GM18502 (cell line): ENCODE results near the gene PTPRN2.
"Not testable (repeated sequence)": the region's sequence is repeated elsewhere in the genome, so short reads cannot be mapped to it uniquely, and the experiment has no call there.

ENCODE experiments used
- ATAC-seq: cut with Tn5 transposase; IDR thresholded peaks from one replicate; pipeline ENCODE4 v1.9.1; 2021; ENCODE audit warnings: mild to moderate bottlenecking; ENCODE audit not compliant: unreplicated experiment, poor library complexity

The PTPRN2 gene

GRCh38 chr7:158256091-158256816 is 331.4 kb downstream of the PTPRN2 start:
- ATAC-seq = no peak

- ATAC-seq = no peak
Observed at GRCh38 chr7:158255558-158255957, 332.1 kb downstream of the PTPRN2 start.

- ATAC-seq = no peak
Observed at GRCh38 chr7:158255156-158255555, 332.5 kb downstream of the PTPRN2 start.

GRCh38 chr7:158253670-158254045 is 334.0 kb downstream of the PTPRN2 start:
- ATAC-seq = not testable (repeated sequence)

DNA sequence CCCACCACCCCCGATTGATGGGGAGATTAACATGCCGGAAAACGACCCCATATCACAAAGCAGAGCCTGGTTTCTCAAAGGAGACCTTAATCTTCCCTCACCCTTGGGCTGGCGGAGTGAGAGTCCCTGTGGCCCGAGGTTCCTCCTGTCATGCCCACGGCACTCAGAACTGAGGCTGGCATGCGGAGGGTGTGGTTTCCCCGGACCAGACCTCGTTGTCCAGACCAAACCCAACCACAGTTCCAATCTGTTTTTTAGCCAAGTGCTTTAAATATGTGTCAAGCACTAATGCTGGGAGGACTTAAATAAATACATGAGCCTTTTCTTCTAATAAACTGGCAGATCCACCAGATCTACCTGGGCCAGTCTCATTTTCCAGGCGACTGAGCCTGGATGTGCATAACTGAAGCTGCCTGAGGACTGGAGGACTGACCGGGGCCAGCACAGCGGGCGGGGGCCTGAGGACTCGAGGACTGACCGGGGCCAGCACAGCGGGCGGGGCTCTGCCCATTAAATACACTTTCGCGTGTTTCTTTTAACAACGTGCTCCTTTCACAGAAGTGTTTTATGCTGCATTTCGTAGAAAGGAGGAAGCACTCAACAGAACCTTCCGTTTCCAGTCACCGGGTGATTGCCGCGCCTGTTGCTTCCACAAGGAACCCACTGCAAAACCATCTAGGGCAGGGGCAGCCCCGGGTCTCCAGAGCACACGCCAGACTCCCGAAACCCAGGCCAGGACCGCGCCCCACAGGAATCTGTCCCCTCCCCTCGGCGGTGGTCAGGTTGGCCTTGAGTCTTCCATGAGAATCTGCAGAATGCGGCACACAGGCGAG is 334.6 kb downstream of the PTPRN2 start:
- no peak for ATAC-seq

- no peak for ATAC-seq
Observed at GRCh38 chr7:158252081-158252836, 335.4 kb downstream of the PTPRN2 start.

DNA sequence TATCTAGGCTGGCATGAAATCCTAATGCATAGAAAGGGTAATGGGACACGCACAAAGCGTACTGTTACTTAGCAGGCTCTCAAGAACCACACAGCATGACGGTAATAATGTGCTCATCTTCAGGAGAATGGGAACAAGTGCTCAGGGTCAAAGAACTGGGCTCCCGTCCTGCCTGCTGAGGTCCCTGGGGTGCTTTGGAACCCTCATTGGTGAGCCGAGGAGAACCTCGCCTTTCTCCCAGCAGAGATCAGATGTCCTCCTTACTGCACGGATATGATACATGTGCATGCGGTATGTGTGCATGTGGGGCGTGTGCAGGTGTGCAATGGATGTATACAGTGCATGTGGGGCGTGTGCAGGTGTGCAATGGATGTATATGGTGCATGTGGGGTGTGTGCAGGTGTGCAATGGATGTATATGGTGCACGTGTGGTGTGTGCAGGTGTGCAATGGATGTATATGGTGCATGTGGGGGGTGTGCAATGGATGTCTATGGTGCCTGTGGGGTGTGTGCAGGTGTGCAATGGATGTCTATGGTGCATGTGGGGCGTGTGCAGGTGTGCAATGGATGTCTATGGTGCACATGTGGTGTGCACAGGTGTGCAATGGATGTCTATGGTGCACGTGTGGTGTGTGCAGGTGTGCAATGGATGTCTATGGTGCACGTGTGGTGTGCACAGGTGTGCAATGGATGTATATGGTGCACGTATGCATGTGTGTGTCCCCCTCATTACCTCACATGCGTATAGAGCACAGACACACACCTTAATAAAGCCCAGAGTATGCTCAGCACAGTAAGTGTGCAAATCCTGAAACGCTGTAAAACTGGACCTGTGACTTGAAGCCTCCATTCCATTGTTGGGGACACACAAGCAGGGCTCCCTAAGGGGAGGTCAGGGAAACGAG is 336.3 kb downstream of the PTPRN2 start:
- ATAC-seq = no peak

- ATAC-seq = no peak
Observed at GRCh38 chr7:158249692-158250091, 337.9 kb downstream of the PTPRN2 start.

DNA sequence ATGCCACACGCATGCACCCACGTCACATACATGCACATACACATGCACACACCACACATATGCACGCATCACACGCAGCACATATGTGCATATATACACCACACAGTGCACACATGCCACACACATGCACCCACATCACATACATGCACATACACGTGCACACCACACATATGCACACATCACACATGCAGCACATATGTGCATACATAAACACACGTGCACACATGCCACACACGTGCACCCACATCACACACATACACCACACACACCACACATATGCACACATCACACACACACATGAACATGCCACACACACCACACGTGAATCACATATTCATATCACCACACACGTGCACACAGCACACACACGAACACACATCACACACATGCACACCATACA is 338.8 kb downstream of the PTPRN2 start:
- ATAC-seq = no peak

DNA sequence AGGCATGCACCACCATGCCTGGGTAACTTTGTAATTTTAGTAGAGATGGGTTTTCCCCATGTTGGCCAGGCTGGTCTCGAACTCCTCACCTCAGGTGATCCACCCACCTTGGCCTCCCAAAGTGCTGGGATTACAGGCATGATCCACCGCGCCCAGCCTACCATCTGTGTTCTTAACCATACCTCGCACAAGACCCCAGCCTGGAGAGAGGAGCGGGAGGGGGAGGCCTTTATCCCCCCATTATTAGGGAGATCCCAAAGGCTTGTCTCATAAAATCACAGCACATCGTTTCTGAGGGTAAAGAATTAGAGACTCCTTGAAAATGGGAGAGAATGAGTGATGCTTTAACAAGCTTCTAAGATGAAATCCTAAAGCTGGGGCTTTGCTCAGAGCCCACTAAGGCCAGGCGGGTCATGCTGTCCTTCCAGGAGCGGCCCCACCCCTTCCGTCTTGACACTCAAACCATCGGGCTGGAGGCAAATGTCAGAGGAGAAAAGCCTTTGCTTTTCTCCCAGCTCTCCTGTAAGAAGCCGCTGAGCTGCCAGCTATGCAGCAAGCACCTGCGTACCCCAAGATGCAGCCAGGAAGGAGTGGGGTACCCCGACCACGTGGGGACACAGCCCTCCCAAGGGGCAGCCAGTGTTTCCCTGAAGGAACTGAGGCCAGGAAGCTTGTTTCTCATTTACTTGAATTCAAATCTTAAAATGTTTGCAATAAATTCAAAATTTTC is 339.7 kb downstream of the PTPRN2 start:
- no peak for ATAC-seq

DNA sequence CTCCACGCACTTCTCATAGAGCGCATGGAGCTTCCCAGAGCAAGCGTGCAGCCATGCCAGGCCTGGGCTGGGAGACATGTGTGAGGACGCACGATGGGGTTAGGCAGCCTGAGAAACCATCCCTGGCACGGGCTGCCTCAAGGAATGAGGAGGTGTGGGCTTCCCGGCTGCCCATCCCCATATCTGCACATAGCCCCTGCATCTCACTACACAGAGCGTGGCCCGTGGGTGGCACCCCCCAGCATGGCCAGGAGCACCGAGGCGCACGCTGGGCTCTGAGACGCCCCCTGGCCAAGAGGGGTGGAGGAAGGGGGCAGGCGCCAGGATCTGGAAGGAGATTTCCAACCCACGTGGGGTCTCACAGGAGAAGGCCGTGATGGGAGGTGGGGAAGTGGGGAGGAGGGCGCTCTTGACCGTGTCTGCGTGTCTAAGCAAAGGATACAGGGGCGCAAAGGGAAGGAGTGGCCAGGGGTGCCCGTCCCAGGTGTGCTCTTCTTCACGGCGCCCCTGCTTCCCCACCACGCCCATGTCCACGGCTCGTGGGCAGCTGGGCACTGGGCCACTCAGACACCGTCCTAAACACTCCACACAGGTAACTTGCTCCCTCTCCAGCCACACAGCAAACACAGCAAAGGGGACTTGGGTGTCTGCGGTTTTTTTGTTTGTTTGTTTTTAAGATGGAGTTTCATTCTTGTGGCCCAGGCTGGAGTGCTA is 340.5 kb downstream of the PTPRN2 start:
- no peak for ATAC-seq

GRCh38 chr7:158246272-158246959 is 341.2 kb downstream of the PTPRN2 start:
- ATAC-seq = no peak

GRCh38 chr7:158245724-158246041 is 341.9 kb downstream of the PTPRN2 start:
- ATAC-seq = no peak

DNA sequence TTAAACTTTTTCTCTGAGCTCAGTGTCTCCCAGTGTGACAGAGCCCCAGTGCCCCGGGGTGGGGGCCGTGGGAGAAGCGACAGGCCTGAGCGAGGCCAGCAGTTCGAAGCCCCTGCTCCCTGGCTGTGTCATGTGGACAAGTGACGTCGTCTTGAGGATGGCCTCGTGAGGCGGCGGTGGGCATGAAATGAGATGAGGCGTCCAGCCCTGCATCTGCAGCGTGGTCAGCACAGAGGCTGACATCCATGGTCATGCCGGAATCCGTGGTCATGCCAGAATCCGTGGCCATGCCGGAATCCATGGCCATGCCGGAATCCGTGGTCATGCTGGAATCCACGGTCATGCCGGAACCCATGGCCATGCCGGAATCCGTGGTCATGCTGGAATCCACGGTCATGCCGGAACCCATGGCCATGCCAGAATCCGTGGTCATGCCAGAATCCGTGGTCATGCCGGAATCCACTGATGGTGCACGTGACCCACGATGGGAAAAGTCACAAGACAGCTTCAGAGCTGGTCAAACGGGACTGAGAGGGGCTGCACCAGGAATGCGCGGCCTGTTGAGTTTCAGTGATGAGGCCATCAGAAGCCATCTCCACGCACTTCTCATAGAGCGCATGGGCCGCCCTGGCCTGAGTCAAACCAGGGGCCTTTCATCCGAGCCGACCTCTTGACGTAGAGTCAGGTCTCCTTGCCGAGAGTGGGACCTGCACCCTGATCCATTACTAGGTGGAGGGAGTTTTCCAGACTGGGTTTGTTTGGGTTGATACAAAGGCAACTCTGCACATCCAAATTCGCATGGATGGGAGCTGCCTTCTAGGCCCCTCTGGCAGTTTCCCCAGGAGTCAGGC is 342.5 kb downstream of the PTPRN2 start:
- ATAC-seq = no peak

DNA sequence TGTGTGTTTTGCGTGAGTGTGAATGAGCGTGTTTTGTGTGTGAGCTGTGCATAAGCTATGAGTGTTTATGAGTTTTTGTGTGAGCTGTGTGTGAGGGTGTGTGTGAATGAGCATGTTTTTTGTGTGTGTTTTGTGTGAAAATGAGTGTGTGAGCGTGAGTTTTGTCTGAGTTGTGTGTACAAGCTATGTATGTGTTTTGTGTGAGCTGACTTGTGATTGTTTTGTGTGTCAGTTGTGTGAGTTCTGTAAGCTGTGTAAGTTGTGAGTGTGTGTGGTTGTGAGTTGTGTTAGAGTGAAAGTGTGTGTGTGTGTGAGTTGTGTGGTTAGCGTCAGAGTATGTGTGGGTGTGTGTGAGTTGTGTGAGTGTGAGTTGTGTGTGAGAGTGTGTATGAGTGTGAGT is 343.2 kb downstream of the PTPRN2 start:
- ATAC-seq = no peak

- no peak for ATAC-seq
Observed at GRCh38 chr7:158241919-158242318, 345.7 kb downstream of the PTPRN2 start.

GRCh38 chr7:158240801-158241200 is 346.8 kb downstream of the PTPRN2 start:
- no peak for ATAC-seq
